Middle frontal gyrus (tissue), 1 donor: Measurements from ENCODE around the gene TCL1A.

ENCODE experiments used
- DNase-seq: peaks from one replicate; pipeline ENCODE4 v3.0.0-alpha.2; 2015; ENCODE audit warnings: low spot score; ENCODE audit errors: extremely low spot score

The TCL1A gene

DNA sequence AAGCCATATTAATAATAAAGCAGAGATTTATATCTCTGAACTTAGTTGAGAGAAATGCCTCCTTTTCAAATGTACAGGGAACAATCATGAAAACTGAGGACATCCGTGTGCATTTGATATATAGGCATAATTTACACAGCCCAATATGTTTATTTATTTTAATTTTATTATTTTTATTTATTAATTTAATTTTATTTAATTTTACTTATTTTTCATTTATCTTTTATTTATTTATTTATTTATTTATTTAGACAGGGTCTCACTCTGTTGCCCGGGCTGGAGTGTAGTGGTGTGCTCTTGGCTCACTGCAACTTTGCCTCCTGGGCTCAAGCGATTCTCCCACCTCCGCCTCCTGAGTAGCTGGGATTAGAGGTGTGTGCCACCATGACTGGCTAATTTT lies 8.4 kb downstream of the TCL1A start:
- DNase-seq = no peak

DNA sequence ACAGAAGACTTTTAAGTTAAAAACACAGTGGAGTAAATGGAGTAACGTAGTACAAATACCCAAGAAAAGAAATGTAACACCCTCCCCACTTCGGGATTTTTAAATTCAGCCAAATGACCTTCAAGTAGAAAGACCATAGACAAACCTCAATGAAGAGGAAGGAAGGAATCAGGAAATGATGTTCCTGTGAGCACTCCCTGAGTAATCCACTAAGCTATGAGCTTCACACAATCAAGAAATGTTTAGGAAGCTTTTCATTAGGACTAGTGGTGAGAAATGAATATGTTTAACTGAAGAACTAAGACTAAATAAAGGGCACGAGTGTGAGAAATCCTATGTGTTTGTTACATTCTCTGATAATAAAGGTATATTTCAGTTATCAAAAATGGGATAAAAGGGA lies 10.1 kb downstream of the TCL1A start:
- DNase-seq = no peak

DNA sequence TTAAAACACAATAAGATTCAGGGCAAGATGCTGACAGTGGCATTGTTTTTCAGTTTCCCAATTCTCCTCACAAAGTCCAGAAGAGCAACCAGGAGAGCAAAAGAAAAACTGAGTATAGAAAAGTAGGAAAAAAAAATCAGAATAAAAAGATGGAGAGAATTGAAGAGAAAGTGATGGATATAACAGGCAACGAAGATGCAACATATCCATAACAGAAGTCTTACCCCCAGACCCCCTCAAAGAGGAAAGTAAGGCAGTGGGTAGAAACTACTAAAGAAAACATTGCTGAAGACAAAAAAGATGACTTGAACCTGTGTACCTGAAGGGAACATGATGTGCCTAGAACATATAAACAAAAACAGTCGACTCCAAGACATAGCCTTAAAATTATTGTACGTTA lies 10.6 kb downstream of the TCL1A start:
- DNase-seq = no peak

DNA sequence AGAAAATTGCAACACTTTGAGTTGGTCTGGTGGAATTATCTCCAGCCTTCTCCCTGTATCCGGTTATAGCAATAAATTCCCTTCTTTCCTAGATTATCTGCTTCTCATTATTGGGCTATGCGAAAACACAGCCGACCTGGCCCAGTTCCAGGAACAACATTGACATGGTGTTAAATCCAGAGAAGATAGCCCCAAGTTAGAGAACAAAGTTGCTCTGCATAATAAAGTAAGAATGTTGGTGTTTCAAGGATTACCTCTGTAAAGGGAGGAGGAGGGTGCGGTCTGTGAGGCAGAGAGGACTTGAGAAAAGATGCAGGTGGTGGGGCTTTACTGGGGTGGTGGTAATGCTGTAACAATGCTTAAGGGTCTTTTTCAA lies 12.1 kb downstream of the TCL1A start:
- no peak for DNase-seq

DNA sequence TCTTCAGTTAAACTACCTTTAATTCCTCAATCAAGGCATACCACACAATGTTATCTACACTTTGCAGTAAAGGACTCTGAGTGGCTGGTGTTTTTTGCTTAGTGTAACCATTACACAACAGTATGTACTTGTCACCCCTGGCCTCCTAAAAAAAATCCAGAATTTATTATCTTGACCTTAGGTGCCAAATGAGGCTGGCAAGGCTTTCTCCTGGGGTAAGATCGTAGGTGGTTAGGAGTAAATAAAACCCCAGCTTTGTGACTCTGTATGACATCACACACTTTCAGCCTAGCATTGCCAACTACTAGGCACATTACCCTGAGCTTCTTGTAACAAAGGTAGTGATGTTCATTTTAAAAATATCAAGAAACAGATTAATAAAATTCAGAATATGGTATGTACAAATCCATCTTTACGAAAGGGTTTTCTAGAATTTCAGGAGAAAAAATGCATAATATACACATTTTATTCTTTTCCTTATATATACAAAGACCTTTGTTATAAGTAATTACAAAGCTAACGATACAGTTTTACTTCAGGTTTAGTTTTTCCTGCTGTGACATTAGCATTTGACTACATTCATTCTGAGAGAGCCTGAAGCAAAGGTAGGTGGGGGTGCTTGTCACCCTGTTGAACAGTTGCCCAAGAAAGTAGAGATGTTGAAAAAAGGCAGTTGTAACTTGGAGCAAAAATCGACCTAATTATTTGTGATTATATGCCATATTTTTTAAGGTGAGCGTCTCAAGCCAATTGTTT lies 13.5 kb downstream of the TCL1A start:
- DNase-seq = no peak

DNA sequence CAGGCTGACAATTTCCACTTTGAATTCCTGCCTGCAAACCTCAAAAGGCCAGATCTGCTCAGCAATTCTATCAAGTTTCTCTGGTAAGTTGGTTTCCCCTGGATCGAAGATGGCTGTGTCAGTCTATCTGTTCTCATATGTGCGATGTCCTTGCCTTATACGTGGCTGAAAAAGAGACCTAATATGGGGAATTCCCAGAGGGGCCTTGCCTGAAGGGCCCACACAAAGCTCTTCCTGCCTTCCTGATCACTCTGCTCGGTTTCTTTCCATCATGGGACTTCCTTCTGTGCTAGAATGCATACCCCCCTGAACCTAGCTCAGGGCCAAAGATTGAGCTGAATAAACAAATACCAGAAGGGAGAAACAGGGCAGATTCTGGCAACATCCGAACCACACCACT lies 14.5 kb downstream of the TCL1A start:
- no peak for DNase-seq

DNA sequence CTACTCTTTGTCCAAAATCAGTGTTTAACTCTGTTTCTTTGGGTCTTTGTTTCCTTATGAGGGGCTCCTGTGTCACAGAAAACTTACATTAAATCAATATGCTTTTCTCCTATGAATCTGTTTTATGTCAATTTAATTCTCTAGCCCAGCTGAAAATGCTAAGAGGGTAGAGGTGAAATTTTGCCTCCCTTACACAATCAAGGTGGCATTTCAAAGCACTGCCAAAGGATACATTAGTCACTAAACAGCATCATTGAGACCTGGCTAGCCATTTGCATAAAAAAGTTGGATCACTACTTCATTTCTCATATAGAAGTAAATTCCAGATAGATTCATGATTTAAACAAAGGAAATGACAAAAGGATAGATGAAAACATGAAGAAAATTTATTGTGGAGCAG lies 15.6 kb downstream of the TCL1A start:
- DNase-seq = no peak

DNA sequence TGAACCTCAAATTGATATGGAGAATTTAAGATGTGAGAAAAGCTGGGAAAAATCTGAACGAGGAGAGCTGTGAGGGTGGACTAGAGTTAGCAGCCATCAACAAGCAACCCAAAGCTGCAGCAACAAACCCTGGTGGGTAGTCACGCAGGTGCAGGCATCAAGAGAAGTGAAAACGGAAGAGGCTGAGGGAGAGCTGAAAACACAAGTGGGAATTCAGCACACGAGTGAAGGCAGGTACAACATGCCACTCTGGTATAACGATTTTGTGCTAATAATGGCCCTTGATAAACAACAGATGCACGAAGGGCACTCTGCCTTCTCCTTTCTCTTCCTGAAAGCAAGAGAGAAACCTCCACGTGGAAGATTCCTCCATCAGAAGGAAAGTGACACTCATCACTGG lies 16.2 kb downstream of the TCL1A start:
- DNase-seq = no peak

DNA sequence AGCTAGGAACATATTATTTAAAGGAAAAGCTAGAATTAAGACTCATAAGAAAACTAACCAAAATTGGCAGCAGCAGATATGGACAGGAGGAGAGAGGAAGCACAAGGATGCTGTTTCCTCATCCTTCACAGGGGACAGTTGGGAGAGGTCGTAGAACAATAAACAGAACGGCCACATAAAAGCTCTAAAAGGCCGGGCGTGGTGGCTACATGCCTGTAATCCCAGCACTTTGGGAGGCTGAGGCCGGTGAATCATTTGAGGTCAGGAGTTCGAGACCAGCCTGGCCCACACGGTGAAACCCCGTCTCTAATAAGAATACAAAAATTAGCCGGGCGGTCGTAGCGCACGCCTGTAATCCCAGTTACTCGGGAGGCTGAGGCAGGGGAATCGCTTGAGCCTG lies 17.2 kb downstream of the TCL1A start:
- DNase-seq = no peak

DNA sequence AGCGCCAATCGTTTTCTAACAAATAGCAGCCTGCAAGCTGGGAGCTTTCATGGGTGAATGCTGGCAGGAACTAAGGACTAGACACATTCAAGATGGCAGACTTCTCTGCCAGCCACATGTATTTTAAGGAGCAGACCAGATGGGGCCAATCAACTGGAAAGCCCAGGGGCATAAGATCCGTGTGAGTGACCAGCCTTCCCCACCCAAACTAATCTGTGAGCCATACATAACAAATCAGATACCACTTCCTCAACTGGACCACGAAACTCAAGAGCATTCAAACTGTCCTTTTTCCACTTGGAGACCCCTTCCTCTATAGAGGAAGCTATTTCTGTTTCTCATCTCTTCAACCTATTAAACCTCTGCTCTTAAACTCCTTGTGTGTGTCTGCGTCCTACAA lies 18.0 kb downstream of the TCL1A start:
- DNase-seq = no peak

DNA sequence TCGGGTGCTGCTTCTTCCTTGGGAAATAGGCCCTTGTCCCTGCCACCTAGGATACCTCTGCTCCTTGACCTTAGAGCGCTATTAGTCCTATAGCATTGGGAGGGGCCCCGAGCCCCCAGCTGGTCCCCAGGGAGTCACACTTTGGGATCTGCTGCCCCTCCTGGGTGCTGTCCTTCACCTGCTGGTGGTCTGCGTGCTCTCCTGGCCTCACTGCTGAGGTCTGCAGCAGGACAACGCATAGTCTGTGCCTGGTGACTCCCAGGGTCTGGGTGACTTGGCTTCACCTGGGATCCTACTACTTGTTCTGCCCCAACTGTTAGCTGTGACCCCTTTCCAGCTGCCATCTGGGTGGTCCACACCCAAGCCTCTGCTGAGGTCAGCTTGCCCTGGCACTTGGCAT lies 18.9 kb downstream of the TCL1A start:
- no peak for DNase-seq

DNA sequence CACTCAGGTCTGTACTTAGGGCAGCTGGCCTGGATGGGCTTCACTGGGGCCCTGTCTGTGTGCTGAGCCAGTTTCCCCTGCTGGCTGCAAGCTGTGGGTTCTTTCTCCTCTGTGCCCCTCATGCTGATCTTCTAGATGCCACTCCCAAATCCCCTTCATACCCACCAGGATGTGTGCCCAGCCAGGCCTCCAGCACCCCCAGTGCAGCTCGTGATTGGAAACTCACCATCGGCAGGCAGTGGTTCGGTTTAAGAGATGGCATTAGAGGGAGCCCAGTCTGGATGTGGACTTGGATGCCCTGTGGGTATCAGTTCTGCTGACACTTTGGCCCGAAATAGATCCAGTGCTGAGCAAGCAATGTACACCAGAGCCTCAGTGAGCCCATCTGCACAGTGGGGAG lies 21.8 kb downstream of the TCL1A start:
- DNase-seq = no peak

DNA sequence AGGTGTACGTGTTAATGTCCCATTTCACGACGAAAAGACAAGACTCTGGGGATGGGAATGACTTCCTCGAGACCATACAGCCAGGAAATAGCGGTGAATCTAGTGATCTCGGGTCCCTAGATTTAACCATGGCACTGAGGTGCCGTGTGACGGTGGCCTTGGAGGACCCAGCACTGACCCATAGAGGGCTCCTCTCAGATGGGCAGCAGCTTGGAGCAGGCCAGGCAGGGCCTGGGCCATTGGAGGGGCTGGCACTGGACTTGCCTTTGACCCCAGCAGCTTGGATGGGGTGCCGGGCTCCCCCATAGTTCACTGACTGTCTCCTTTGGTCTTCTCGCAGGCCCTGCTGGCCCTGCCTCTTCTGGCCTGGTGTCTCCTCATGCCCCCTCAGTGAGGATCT lies 22.3 kb downstream of the TCL1A start:
- DNase-seq = no peak

DNA sequence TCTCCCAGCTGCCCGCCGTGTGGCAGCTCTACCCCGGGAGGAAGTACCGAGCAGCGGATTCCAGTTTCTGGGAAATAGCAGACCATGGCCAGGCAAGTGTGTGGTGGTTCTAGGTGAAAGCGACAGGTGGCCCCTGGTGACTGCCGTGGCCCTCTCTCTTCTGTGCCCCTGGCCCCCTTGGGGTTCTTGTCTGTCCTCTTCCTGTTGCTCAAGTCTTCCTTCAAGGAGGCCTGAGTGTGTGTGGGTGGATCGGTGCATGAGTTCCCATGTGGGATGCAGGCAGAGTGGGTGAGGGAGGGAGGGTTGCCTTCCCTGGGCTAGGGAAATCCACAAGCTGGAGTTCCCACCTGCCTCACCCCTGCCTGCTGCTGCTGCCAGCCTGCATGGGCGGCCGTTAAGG lies 23.1 kb downstream of the TCL1A start:
- DNase-seq = no peak

DNA sequence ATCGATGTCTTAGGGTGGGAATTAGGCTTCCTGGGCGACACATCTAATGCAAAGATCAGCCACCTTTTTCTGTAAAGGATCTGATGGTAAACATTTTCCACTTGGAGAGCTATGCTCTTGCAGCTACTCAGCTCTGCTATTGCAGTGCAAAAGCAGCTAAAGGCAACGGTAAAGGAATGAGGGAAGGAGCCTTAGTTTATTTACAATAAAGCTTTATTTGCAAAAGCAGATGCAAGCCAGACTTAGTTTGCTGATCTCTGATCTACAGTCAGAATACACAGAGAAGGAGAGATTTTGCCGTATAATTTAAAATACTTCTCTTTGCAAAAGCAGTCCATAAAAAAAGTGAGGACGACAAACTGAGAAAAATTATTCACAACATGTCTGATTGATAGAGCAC lies 24.5 kb downstream of the TCL1A start:
- DNase-seq = no peak

DNA sequence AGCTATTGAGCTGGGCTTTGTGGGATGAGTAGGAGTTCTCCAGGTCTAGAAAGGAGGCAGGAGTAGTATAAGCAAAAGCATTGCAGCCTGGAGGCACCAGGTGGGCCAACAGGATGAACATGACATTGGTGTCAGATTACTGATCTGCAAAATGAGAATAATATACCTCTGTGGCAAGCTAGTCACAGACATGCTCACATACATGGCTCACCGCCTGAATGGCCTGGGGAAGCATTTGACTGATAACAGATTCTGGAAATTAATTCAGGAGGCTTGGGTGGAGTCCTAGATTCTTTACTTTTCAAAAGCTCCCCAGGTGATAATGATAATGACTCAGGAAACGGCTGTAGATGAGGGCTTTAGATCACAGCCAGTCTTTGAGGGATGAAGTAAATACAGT lies 27.0 kb downstream of the TCL1A start:
- no peak for DNase-seq

DNA sequence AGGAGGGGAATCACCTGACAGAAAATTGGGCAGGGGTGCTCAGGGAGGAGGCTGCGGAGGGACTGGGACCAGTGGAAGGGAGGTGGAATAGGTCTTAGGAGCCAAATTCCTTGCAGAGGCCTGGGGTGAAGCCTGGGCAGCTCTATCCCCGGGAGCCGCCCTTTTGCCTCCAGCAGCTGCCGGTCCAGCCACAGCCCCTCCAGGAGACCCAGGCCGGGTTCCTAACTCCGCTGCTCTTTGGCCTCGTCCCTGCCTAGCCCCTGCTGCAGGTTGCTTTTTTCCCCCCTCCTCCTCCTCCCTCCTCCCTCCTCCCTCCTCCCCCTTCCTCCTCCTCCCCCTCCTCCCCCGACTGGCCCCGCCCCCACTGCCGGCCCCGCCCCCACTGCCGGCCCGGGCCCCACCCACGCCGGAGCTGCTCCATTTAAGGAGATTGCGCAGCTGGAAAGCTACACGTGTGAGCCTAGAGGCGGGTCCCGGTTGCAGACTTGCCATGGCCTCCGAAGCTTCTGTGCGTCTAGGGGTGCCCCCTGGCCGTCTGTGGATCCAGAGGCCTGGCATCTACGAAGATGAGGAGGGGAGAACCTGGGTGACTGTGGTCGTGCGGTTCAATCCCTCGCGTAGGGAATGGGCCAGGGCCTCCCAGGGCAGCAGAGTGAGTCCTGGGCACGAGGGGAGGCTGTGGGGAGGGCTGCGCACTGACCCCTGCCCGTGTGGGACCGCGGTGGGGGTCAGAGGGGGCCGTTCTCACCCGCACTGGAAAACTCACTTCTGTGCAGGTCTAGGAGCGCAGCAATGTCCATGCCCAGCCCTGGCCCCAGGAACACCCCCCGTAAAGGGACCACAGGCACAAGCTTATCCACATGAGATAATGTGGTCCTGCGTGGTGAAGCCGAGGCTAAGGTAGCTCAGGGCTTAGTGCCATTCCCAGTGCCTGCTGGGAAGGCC lies 27.7 kb downstream of the TCL1A start, which contains the start of gene TCL1B:
TCL1B (plus strand) TSS at position 449 of the 945 bp plus-strand sequence; CDS start at position 491, 42 bp downstream.
- DNase-seq = no peak

DNA sequence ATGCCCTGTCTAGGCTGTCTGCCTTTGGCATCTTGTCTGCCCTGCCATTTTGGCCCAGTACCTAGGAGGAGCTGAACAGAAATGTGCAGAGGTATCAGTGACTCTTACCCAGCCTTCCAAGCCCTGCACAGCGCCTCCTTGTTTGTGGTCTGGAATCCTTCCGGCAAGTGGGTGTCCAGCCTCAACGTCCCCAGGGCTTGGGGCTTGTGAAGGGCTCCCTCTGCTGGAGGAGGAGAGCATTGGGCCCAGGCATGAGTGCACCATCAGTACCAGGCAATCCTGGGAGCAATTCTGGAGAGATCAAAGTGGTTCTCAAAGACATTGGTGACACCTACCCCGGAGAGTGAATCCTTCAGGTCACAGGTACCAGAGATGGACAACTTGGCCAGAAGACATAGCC lies 30.1 kb downstream of the TCL1A start:
- no peak for DNase-seq

DNA sequence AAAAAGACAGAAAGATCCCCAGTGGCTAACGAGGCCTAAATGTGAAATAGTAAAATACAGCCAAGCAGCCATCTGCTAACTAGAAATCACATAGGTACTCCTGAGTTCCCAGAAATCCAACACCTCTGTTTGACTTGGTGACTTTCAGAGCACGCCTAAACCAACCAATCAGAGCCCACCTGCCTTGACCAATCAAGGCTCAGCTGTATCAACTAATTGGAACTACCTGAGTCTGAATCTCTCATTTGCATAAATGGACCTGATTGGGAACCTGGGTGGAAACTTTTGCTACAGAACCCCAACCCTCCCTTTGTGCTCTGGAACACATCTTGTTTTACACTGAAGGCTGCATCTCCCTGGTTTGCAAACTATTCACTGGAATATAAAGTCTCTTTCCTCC lies 32.8 kb downstream of the TCL1A start:
- no peak for DNase-seq

DNA sequence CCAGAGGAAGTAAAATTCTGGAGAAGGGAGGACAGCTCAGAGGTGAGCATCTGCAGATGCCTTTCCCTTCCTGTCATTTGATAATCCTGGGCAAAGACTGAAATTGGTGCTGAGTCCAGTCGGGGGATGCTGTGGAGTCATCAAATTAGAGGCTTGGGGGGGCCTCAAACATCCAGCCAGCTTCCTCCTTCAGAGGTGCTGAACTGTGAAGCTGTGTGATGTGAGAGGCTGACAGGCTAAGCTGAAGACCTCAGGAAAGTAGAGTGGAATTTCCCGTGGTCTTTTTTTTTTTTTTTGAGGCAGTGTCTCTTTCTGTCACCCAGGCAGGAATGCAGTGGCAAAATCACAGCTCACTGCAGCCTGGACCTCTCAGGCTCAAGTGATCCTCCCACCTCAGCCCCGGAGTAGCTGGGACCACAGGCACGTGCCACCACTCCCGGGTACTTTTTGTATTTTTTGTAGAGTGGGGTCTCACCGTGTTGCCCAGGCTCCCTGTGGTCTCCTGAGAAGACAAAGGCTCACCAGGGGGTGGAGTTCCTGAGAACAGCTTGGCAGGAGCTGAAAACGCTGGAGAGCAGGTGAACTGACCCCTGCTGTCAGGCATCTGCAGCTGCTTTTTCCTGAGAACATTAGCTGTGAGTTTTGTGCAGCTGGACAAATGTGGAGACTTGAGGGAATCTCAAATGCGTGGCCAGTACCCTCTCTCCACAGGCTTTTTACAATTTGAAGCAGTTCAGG lies 33.8 kb downstream of the TCL1A start:
- DNase-seq = no peak

DNA sequence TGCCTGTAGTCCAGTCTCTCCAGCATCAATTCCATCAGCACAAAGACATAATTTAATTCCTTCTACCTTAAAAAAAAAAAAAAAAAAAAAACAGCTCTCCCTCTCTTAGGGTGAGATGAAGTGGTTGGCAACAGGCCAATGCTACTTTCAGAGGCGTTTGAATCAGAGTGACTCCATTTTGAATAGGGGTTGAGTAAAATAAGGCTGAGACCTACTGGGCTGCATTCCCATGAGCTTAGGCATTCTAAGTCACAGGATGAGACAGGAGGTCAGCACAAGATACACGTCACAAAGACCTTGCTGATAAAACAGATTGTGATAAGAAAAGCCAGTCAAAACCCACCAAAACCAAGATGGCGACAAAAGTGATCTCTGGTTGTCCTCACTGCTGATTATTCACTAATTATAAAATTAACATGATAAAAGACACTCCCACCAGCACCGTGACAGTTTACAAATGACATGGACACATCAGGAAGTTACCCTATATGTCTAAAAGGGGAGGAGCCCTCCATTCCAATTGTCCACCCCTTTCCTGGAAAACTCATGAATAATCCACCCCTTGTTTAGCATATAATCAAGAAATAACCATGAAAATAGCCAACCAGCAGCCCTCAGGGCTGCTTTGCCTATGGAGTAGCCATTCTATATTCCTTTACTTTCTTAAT lies 34.6 kb downstream of the TCL1A start:
- DNase-seq = no peak
